Uterus (tissue), 2 donors: ENCODE data around the gene CPB1.

ENCODE experiments used
- POLR2A ChIP-seq, 2 donors: fragments of 450-650 bp; IDR thresholded peaks; one replicate each; pipeline ENCODE4 v1.6.1; 2016; ENCODE audit warnings: antibody characterized with exemption in 2 of 2, mild to moderate bottlenecking in 1 of 2, moderate library complexity in 1 of 2
- TF ChIP-seq, protein P1 (sequence below), 4 experiments: fragments of 200-600 bp in 2 of 4; fragments of 450-650 bp in 2 of 4; sonication (generic) in 2 of 4; IDR thresholded peaks; one replicate each; pipeline ENCODE4 v1.5.1; 2016 to 2019; ENCODE audit warnings: antibody characterized with exemption in 4 of 4, mild to moderate bottlenecking in 2 of 4, moderate library complexity in 1 of 4

DNA sequence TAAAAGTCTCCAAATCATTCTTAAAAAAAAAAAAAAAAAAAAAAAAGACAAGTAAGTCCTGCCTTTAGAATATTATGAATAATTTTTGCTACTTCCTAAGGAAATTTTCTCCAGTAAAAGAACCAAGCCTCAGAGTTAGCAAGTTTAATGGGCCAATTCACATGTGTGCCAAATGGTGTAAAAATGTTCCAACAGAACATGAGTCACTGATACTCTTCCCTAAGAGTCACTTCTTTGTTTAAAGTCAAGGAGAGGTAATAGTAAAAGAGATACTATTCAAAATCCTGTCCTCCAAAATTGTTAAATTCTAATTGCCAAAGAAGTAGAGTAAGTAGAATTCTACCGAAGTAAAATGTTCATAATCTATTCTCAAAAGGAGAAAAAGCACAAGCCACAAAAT lies 19.7 kb downstream of the CPB1 start:
- TF ChIP-seq, protein P1, sequence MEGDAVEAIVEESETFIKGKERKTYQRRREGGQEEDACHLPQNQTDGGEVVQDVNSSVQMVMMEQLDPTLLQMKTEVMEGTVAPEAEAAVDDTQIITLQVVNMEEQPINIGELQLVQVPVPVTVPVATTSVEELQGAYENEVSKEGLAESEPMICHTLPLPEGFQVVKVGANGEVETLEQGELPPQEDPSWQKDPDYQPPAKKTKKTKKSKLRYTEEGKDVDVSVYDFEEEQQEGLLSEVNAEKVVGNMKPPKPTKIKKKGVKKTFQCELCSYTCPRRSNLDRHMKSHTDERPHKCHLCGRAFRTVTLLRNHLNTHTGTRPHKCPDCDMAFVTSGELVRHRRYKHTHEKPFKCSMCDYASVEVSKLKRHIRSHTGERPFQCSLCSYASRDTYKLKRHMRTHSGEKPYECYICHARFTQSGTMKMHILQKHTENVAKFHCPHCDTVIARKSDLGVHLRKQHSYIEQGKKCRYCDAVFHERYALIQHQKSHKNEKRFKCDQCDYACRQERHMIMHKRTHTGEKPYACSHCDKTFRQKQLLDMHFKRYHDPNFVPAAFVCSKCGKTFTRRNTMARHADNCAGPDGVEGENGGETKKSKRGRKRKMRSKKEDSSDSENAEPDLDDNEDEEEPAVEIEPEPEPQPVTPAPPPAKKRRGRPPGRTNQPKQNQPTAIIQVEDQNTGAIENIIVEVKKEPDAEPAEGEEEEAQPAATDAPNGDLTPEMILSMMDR (IDR thresholded peaks at IDR 0.05): no peak
- TF ChIP-seq POLR2A (IDR thresholded peaks at IDR 0.05): no peak
